Epithelial cell of esophagus (primary cell): Measurements from ENCODE around the gene LEAP2.

ENCODE experiments used
- DNase-seq: peaks from one replicate; pipeline ENCODE4 v3.0.0; 2010; ENCODE audit warnings: low read depth
- H3K4me3 ChIP-seq: 2 replicates; pipeline ENCODE4 v1.5.1; 2011; ENCODE audit warnings: mild to moderate bottlenecking, low read length, control low read depth
- TF ChIP-seq, protein P1 (sequence below): IDR thresholded peaks from 2 replicates; pipeline ENCODE4 v1.5.1; 2011; ENCODE audit warnings: low read depth, mild to moderate bottlenecking, low read length, control low read depth, inconsistent platforms; ENCODE audit not compliant: insufficient read depth; ENCODE audit errors: missing control alignments

Gene LEAP2

DNA sequence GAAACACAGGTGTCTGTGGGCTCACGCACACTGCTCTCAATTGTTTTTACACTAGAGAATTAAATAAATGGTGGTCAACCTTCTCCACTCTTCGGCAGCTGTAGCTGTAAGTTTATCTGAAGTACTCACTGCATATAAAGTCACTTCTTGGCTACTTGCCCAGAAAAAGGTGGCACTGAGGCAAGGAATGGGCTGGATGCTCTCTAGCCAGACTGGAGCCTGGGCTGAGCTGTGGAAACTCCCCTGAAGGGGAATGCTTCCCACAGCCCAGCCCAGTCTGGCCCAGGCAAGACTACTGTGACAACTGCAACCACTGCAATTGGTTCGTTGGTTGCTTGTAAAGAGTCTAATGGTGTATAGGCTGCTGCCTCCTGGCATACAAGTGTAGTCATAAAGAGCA lies 4.5 kb downstream of the LEAP2 start:
- DNase-seq, result peak; percentile 29
- TF ChIP-seq, protein P1, sequence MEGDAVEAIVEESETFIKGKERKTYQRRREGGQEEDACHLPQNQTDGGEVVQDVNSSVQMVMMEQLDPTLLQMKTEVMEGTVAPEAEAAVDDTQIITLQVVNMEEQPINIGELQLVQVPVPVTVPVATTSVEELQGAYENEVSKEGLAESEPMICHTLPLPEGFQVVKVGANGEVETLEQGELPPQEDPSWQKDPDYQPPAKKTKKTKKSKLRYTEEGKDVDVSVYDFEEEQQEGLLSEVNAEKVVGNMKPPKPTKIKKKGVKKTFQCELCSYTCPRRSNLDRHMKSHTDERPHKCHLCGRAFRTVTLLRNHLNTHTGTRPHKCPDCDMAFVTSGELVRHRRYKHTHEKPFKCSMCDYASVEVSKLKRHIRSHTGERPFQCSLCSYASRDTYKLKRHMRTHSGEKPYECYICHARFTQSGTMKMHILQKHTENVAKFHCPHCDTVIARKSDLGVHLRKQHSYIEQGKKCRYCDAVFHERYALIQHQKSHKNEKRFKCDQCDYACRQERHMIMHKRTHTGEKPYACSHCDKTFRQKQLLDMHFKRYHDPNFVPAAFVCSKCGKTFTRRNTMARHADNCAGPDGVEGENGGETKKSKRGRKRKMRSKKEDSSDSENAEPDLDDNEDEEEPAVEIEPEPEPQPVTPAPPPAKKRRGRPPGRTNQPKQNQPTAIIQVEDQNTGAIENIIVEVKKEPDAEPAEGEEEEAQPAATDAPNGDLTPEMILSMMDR, result no peak
- H3K4me3 ChIP-seq, result no peak overlapping the region

DNA sequence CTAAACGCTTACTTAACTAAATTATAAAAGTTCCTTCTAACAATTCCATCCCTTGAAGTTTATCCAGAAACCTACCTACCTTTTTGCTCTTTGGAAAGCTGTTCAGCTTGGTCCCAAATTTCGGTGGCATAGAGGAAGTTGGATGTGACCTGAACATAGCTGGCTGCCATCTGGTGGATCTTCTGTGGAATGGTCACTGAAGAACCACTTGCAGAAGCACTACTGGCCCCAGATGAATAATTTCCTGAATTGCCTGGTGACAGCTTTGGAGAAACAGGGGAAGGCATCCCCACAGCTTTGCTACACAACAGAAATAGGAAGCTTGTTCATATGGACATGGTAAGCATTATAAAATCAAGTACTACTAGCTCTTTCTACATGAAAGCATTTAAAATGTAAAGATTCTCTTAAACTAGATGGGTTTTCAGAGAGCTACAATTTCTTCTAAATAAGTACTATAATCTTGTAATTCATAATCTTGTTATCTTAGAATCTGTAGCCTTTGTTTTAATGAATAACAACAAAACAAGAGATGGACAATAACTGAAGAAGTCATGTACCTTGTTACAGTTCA lies 9.9 kb downstream of the LEAP2 start:
- TF ChIP-seq, protein P1, result peak; percentile 77
- DNase-seq, result peak; percentile 72
- no peak overlapping the region for H3K4me3 ChIP-seq

DNA sequence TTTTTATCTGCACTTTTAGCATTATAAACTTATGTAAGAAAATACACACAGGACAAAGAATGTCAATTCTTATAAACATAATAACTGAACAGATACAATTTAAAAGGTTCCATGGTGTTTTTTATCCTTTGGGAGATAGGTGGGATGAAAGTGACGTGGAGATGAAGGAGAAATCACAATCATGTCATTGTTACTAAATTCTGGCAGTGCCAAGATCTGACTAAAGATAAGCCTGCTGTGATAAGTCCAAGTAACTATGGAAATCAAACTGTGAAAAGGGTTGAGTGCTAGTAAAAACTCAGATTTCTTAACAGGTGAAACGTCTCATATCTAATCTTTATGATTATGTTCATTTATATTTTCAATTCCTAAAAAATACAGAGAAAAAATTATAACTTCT lies 11.1 kb downstream of the LEAP2 start:
- no peak overlapping the region for H3K4me3 ChIP-seq
- no peak for DNase-seq
- TF ChIP-seq, protein P1, result no peak

DNA sequence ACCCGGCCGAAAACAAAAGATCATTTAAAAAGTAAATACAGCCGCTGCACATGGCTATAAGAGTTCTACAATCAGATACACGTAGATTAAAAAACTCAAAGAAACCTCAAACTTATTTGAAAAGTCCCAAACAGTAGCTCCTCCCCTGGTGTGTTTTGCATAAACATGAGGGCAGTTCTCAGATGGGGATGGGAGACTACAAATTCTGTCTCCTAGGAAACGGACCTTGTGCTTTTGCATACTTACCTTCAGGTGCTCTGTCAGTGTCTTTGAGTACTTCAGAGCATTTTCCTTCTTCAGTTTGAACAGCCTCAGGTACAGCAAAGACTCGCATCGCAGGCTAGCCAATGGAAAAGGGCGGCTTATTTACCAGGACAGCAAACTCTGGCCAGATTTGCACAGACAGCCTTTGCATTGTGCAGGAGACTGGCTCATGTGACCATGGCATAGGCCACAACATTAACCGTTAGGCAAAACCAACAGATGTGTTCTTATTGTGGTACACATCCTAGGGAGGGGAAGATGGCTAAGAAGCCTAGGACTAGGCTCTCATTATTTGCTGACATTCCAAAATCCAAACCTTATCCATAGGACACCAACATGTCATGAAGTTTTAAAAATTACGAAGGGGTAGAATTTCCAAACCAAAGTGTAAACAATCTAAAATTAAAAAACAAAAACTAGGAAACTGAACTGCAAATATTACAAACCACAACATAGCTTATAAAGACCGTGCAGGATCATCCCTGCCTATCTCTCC lies 12.8 kb downstream of the LEAP2 start:
- H3K4me3 ChIP-seq, result no peak overlapping the region
- no peak for DNase-seq
- TF ChIP-seq, protein P1, result no peak

DNA sequence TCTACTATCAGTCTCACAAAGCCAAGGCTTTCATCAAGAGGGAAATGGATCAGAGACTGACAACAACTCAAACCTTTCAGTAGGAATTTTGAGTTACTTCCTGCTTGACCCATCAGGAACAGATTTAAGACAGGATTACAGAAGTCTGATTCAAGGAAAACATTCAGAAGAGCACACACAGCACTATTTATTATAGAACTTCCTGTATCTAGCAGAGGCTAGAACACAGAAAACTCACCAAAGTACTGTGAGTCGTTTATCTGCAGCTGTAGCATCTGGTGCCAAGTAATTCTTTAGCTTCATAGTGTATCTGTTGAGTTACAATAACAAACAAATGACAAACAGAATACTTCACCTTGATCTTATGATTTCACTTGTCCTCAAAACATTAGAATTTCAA lies 13.8 kb downstream of the LEAP2 start:
- DNase-seq, result no peak
- no peak overlapping the region for H3K4me3 ChIP-seq
- TF ChIP-seq, protein P1, result no peak

DNA sequence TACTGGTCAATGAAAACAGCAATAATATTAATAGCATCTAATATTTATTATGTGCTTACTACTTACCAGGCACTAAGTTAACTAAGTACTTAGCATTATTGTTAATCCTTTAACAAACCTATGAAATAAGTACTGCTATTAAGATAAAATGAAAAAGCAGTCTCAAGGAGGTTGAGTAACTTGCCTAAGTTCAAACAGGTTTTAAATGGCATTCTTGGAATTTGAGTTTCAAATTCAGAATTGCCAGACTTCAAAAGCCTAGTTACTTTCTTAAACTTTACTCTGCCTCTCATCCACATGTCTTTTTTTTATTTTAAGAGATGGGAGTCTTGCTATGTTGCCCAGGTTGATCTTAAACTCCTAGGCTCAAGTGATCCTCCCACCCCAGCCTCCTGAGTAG lies 16.0 kb downstream of the LEAP2 start:
- TF ChIP-seq, protein P1, result no peak
- no peak overlapping the region for H3K4me3 ChIP-seq
- no peak for DNase-seq

DNA sequence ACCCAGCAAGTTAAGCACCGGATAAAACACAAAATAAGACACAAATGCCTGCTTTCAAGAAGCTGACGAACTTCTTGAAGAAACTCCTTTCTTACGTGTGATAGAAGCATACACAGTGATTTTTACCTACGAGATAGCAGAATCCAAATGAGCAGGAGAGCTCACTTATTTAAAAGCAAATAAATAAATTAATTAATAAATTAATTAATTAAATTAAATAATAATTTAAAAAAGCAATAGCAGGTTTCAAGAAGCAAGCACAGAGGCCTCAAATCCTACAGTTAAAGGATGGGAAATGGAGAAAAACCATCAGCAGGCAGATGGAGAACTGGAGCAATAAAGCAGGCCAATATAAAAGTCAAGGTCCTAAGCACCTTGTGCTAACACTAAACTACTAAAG lies 17.3 kb downstream of the LEAP2 start:
- no peak for DNase-seq
- H3K4me3 ChIP-seq, result no peak overlapping the region
- TF ChIP-seq, protein P1, result no peak
